HCT116 (cell line): ENCODE data around the gene TEDC1. TPM values are rescaled to one million over a fixed set of nuclear protein-coding genes. Genes with fewer than 3 reads are reported as not detected.
A peak's percentile ranks its signal among the peaks of the same experiment; 100 is the strongest.

Experiments
- ATAC-seq: fragments of 200-7000 bp; cut with Tn5 transposase; 2 replicates; pipeline ENCODE4 v1.9.1; 2020; ENCODE audit warnings: mild to moderate bottlenecking, moderate library complexity
- BruUV-seq: library from RNA; stranded (reverse); fragments of 400-500 nt; replicated peaks from 2 replicates; lab custom pipeline; 2021; lab: Mats Ljungman, UMichigan
- CTCF ChIA-PET: fragments of 300-600 bp; sonication (Branson Sonifier 250); formaldehyde crosslinking; loops from one replicate; lab custom pipeline; 2021; ENCODE audit warnings: antibody characterized with exemption; lab: Charles Lee
- POLR2A ChIA-PET: fragments of 300-600, 350-600 bp; sonication (Branson Sonifier 250); formaldehyde crosslinking; loops from one replicate; lab custom pipeline; 2021; ENCODE audit warnings: antibody characterized with exemption; lab: Charles Lee
- RAD21 ChIA-PET, 2 experiments: fragments of 300-600 bp; sonication (Branson Sonifier 250); formaldehyde crosslinking; loops; one replicate each; lab custom pipeline; 2023; ENCODE audit warnings: low total read pairs in 2 of 2; ENCODE audit not compliant: uncharacterized antibody in 2 of 2, unreplicated experiment in 2 of 2, low non-redundant PET in 1 of 2; lab: Charles Lee
- DNase-seq: peaks from one replicate; pipeline ENCODE4 v3.0.0-alpha.2; 2010; ENCODE audit warnings: low read depth, low spot score
- H2AFZ ChIP-seq: fragments of 200-600 bp; shearing (Covaris generic), sonication (generic); 2 replicates; pipeline ENCODE4 v1.6.1; 2017; ENCODE audit warnings: low read depth, mixed run types, mixed read lengths, antibody characterized with exemption, low read length; ENCODE audit not compliant: poor library complexity, severe bottlenecking
- H3K27ac ChIP-seq: 2 replicates; pipeline ENCODE4 v1.5.1; 2012; ENCODE audit warnings: low read depth, low read length
- H3K27me3 ChIP-seq: fragments of 200-600 bp; sonication (generic); 2 replicates; pipeline ENCODE4 v1.6.1; 2016; ENCODE audit warnings: mixed run types, low read length, mixed read lengths; ENCODE audit not compliant: insufficient read depth
- H3K36me3 ChIP-seq, 2 experiments: fragments of 200-500 bp in 1 of 2; fragments of 200-600 bp in 1 of 2; sonication (Bioruptor generic) in 1 of 2; sonication (generic) in 1 of 2; 2 replicates each; pipeline versions ENCODE4 v1.5.1 to v1.6.1; 2014 to 2016; ENCODE audit warnings: low read length in 2 of 2, inconsistent platforms in 1 of 2, mixed read lengths in 1 of 2, mixed run types in 1 of 2; ENCODE audit not compliant: insufficient read depth in 2 of 2, control insufficient read depth in 1 of 2
- H3K4me1 ChIP-seq, 2 experiments: fragments of 200-600 bp in 1 of 2; sonication (generic) in 1 of 2; 2 replicates each; pipeline versions ENCODE4 v1.5.1 to v1.6.1; 2012 to 2017; ENCODE audit warnings: low read length in 2 of 2, inconsistent platforms in 1 of 2, mild to moderate bottlenecking in 1 of 2, mixed read lengths in 1 of 2, mixed run types in 1 of 2, moderate library complexity in 1 of 2; ENCODE audit not compliant: insufficient read depth in 2 of 2, control insufficient read depth in 1 of 2
- H3K4me2 ChIP-seq: fragments of 200-600 bp; sonication (generic); 2 replicates; pipeline ENCODE4 v1.6.1; 2017; ENCODE audit warnings: mixed run types, low read length, mixed read lengths
- H3K4me3 ChIP-seq, 2 experiments: fragments of 200-600 bp in 1 of 2; sonication (generic) in 1 of 2; replicated peaks in 1 of 2; 2 replicates each; pipeline ENCODE4 v1.5.1; 2011 to 2016; ENCODE audit warnings: low read length in 2 of 2, control low read depth in 1 of 2, low read depth in 1 of 2, mild to moderate bottlenecking in 1 of 2, mixed read lengths in 1 of 2, mixed run types in 1 of 2
- H3K79me2 ChIP-seq: fragments of 200-600 bp; sonication (generic); 2 replicates; pipeline ENCODE4 v1.6.1; 2017; ENCODE audit warnings: mild to moderate bottlenecking, mixed run types, low read length, moderate library complexity, mixed read lengths; ENCODE audit not compliant: insufficient read depth
- H3K9ac ChIP-seq: fragments of 200-600 bp; sonication (generic); 2 replicates; pipeline ENCODE4 v1.6.1; 2016; ENCODE audit warnings: low read length, mixed read lengths
- H3K9me2 ChIP-seq: fragments of 200-600 bp; sonication (generic), shearing (Covaris generic); 2 replicates; pipeline ENCODE4 v1.6.1; 2017; ENCODE audit warnings: mixed run types, mild to moderate bottlenecking, moderate library complexity; ENCODE audit not compliant: insufficient read depth
- H3K9me3 ChIP-seq, 2 experiments: fragments of 200-500 bp in 1 of 2; fragments of 200-600 bp in 1 of 2; sonication (Bioruptor generic) in 1 of 2; sonication (generic) in 1 of 2; 2 replicates each; pipeline ENCODE4 v1.6.1; 2014 to 2017; ENCODE audit warnings: low read length in 2 of 2, mixed read lengths in 2 of 2, inconsistent platforms in 1 of 2, low read depth in 1 of 2, mild to moderate bottlenecking in 1 of 2, mixed run types in 1 of 2, moderate library complexity in 1 of 2; ENCODE audit not compliant: control insufficient read depth in 1 of 2, insufficient read depth in 1 of 2
- H4K20me1 ChIP-seq: fragments of 200-600 bp; sonication (generic), shearing (Covaris generic); 2 replicates; pipeline ENCODE4 v1.6.1; 2017; ENCODE audit warnings: mixed run types, mild to moderate bottlenecking, moderate library complexity; ENCODE audit not compliant: insufficient read depth
- CEBPB ChIP-seq: IDR thresholded peaks from 2 replicates; pipeline ENCODE4 v1.6.1; 2012; ENCODE audit warnings: low read depth
- EZH2phosphoT487 ChIP-seq: fragments of 200-600 bp; IDR thresholded peaks from 2 replicates; pipeline ENCODE4 v1.6.1; 2018; ENCODE audit warnings: antibody characterized with exemption, borderline replicate concordance
- MAX ChIP-seq: IDR thresholded peaks from 2 replicates; pipeline ENCODE4 v1.6.1; 2012
- POLR2A ChIP-seq: IDR thresholded peaks from 2 replicates; pipeline ENCODE4 v1.7.0; 2011; ENCODE audit warnings: borderline replicate concordance; ENCODE audit not compliant: insufficient read depth, insufficient read length; ENCODE audit errors: extremely low read depth
- POLR2AphosphoS5 ChIP-seq: IDR thresholded peaks from 2 replicates; pipeline ENCODE4 v1.6.1; 2011; ENCODE audit warnings: mild to moderate bottlenecking, low read depth, low read length, moderate library complexity
- RAD21 ChIP-seq: IDR thresholded peaks from 2 replicates; pipeline ENCODE4 v1.6.1; 2012; ENCODE audit warnings: low read depth, mild to moderate bottlenecking
- SP1 ChIP-seq: IDR thresholded peaks from 2 replicates; pipeline ENCODE4 v1.6.1; 2012; ENCODE audit warnings: low read depth
- SRF ChIP-seq: IDR thresholded peaks from 2 replicates; pipeline ENCODE4 v1.6.1; 2012; ENCODE audit warnings: low read depth
- TCF7L2 ChIP-seq: IDR thresholded peaks from 2 replicates; pipeline ENCODE4 v1.7.0; 2011; ENCODE audit warnings: borderline replicate concordance, inconsistent platforms; ENCODE audit not compliant: insufficient read depth, insufficient read length; ENCODE audit errors: extremely low read depth
- ZBTB33 ChIP-seq: IDR thresholded peaks from 2 replicates; pipeline ENCODE4 v1.6.1; 2011; ENCODE audit warnings: mild to moderate bottlenecking, low read length, moderate library complexity; ENCODE audit not compliant: insufficient replicate concordance; ENCODE audit errors: extremely low read depth
- intact Hi-C: fragments of 100-400 bp; cut with micrococcal nuclease; formaldehyde crosslinking; loops from 2 replicates; pipeline ENCODE4 v1.10.0; 2022
- total RNA-seq: library from RNA; stranded (reverse); gene quantifications from one replicate; pipeline ENCODE4 v1.2.1, GENCODE V29; 2021; ENCODE audit not compliant: unreplicated experiment

The TEDC1 gene
- total RNA-seq, 1 experiment from 2014 or later = 40.4 TPM

GRCh38 chr14:105467249-105467941 is 23.7 kb upstream of the TEDC1 start:
- no peak overlapping the region for H3K4me2 ChIP-seq
- H3K4me1 ChIP-seq = peaks cover 14 to 20% of the 10 kb centered on the region in 2 experiments
- no peaks in the 10 kb centered on the region for H3K27me3 ChIP-seq
- H3K9me2 ChIP-seq = no peaks in the 10 kb centered on the region
- RAD21 ChIA-PET = no interaction called here
- POLR2A ChIA-PET = no interaction called here
- ATAC-seq (no peak), DNase-seq (no peak)
- CTCF ChIA-PET = interaction anchor here (1.5 kb wide), 1 partner anchor 13 kb away, joined by 5 read pairs; no protein-coding TSS in a partner anchor
- H3K9ac ChIP-seq = no peak overlapping the region
- no peak overlapping the region for H2AFZ ChIP-seq
- TF ChIP-seq ZBTB33 (no peak), POLR2AphosphoS5 (no peak), MAX (no peak), SRF (no peak), TCF7L2 (no peak), RAD21 (no peak), EZH2phosphoT487 (no peak), CEBPB (no peak), SP1 (no peak), POLR2A (no peak)
- no peaks in the 10 kb centered on the region for H3K9me3 ChIP-seq
- H3K79me2 ChIP-seq = no peaks in the 10 kb centered on the region
- peaks cover 14 to 15% of the 10 kb centered on the region in 2 experiments; a peak in 3 of 4 replicates for H3K36me3 ChIP-seq
- BruUV-seq = TSS peak; percentile 16
- H3K4me3 ChIP-seq = no peak overlapping the region
- intact Hi-C loops = no loop called here
- no peaks in the 10 kb centered on the region for H4K20me1 ChIP-seq
- no peak overlapping the region for H3K27ac ChIP-seq
